Hepatic stellate cell (primary cell): ENCODE measurements around the gene ARHGEF28.

Source experiments
- DNase-seq: peaks from one replicate; pipeline ENCODE4 v3.0.0; 2011; ENCODE audit warnings: low spot score

Gene ARHGEF28

GRCh38 chr5:73853091-73853490 lies 227.1 kb downstream of the ARHGEF28 start:
- no peak for DNase-seq

GRCh38 chr5:73856997-73857396 lies 231.0 kb downstream of the ARHGEF28 start:
- DNase-seq = no peak

- DNase-seq = no peak
Observed at GRCh38 chr5:73857446-73857845, 231.4 kb downstream of the ARHGEF28 start.

GRCh38 chr5:73858054-73858453 lies 232.1 kb downstream of the ARHGEF28 start:
- DNase-seq = no peak

- no peak for DNase-seq
Observed at GRCh38 chr5:73858776-73859175, 232.8 kb downstream of the ARHGEF28 start.

- no peak for DNase-seq
Observed at GRCh38 chr5:73859696-73860095, 233.7 kb downstream of the ARHGEF28 start.

- DNase-seq = no peak
Observed at GRCh38 chr5:73861313-73861988, 235.5 kb downstream of the ARHGEF28 start.

- no peak for DNase-seq
Observed at GRCh38 chr5:73862796-73863195, 236.8 kb downstream of the ARHGEF28 start.

GRCh38 chr5:73863876-73864275 lies 237.9 kb downstream of the ARHGEF28 start:
- no peak for DNase-seq

GRCh38 chr5:73865315-73865714 lies 239.3 kb downstream of the ARHGEF28 start:
- DNase-seq = no peak

- no peak for DNase-seq
Observed at GRCh38 chr5:73867345-73868335, 241.6 kb downstream of the ARHGEF28 start.

GRCh38 chr5:73883646-73884045 lies 257.6 kb downstream of the ARHGEF28 start:
- no peak for DNase-seq

- no peak for DNase-seq
Observed at GRCh38 chr5:73887688-73888087, 261.7 kb downstream of the ARHGEF28 start.

GRCh38 chr5:73890569-73890968 lies 264.6 kb downstream of the ARHGEF28 start:
- no peak for DNase-seq

- DNase-seq = no peak
Observed at GRCh38 chr5:73892218-73892617, 266.2 kb downstream of the ARHGEF28 start.

GRCh38 chr5:73892806-73893205 lies 266.8 kb downstream of the ARHGEF28 start:
- DNase-seq = peak; percentile 76

- no peak for DNase-seq
Observed at GRCh38 chr5:73893813-73894212, 267.8 kb downstream of the ARHGEF28 start.

GRCh38 chr5:73894860-73895259 lies 268.9 kb downstream of the ARHGEF28 start:
- no peak for DNase-seq

GRCh38 chr5:73895471-73895870 lies 269.5 kb downstream of the ARHGEF28 start:
- no peak for DNase-seq

- DNase-seq = no peak
Observed at GRCh38 chr5:73896097-73896496, 270.1 kb downstream of the ARHGEF28 start.

- no peak for DNase-seq
Observed at GRCh38 chr5:73896668-73897067, 270.7 kb downstream of the ARHGEF28 start.

- no peak for DNase-seq
Observed at GRCh38 chr5:73897893-73898292, 271.9 kb downstream of the ARHGEF28 start.

- DNase-seq = no peak
Observed at GRCh38 chr5:73899055-73899454, 273.1 kb downstream of the ARHGEF28 start.
